ENCODE results near the gene PLPPR1.
A peak's percentile ranks its signal among the peaks of the same experiment; 100 is the strongest.
"Not testable (repeated sequence)": the region's sequence is repeated elsewhere in the genome, so short reads cannot be mapped to it uniquely, and the experiment has no call there.

PLPPR1 gene

DNA sequence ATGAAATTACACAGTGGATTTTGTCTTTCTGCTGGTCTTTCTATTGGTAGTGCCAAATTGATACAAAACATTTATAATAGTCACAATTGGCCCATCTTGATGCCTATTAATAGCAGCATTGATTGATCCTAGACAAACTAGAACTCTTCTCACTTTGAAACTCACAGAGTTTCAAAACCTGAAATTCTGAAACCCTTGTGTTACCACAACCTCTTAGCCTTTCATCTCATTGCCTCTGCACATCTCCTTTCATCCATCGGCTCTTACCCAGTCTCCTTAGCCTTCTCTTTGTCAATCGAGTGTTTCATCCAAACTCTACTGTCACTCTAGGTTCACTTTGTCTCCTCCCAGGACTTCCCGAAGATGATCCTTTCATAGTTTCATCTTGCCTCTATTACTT lies 22.1 kb downstream of the PLPPR1 start:
- DNase-seq, result no peak

- no peak for DNase-seq
These were observed 26.1 kb downstream of the PLPPR1 start for GRCh38 chr9:101054657-101055056.

DNA sequence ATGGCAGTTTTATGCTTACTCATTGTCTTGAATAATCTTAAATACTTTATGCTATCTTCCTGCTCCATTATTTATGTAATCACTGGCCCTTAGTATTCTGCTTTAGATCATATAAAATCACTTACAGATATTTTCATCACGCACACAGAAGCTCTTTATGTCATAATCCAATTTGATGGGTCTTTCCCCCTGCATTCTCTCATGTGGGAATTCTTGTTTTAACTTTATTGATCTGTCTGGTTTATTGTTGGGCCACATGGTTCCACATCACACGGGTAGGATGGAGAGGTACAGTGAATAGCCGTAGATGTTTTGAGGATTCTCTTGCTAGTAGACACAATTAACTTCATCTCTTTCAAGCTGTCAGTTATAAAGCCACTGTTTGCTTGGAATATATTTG lies 27.0 kb downstream of the PLPPR1 start:
- no peak for DNase-seq

- no peak for DNase-seq
These were observed 34.2 kb downstream of the PLPPR1 start for GRCh38 chr9:101062686-101063085.

GRCh38 chr9:101063192-101063591 lies 34.7 kb downstream of the PLPPR1 start:
- no peak for DNase-seq

GRCh38 chr9:101064206-101064605 lies 35.7 kb downstream of the PLPPR1 start:
- DNase-seq, result no peak

DNA sequence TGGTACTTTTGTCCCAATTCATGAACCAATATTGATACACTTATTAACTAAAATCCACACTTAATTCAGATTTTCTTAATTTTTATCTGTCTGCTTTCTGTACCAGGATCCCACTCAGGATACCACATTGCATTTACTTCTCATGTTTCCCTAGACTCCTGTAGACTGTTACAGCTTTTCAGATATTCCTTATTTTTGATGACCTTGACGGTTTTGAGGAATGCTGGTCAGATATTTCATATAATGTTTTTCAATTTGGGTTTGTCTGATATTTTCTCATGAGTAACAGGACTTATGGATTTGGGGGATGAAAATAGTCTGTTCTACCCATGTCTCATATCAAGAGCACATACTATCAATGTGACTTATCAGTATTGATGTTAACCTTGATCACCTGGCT lies 37.4 kb downstream of the PLPPR1 start:
- DNase-seq, result no peak

DNA sequence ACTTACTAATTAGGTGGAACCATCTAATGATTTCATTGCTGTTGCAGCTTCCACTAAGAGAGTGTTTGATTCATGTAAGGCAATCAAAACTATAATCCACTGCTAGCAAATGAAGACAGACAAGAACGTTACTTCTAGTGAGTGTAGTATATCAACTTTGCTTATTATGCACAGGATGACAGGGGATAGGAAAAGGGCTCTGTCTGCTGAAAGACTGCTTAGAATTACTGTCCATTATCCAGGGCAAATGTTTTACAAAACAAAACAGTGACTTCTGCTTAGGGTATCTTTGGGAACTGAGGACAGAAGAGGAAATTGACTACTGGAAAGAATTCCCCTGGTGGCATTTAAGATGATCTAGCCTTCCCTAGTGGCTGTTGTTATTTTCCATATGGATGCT lies 40.2 kb downstream of the PLPPR1 start:
- DNase-seq, result no peak

- DNase-seq, result no peak
These were observed 43.7 kb downstream of the PLPPR1 start for GRCh38 chr9:101072259-101072658.

GRCh38 chr9:101073122-101073521 lies 44.6 kb downstream of the PLPPR1 start:
- no peak for DNase-seq

GRCh38 chr9:101081641-101082040 lies 53.1 kb downstream of the PLPPR1 start:
- no peak for DNase-seq

- no peak for DNase-seq
These were observed 55.1 kb downstream of the PLPPR1 start for GRCh38 chr9:101083448-101084202.

- DNase-seq, result no peak
These were observed 58.9 kb downstream of the PLPPR1 start for GRCh38 chr9:101087426-101087825.

DNA sequence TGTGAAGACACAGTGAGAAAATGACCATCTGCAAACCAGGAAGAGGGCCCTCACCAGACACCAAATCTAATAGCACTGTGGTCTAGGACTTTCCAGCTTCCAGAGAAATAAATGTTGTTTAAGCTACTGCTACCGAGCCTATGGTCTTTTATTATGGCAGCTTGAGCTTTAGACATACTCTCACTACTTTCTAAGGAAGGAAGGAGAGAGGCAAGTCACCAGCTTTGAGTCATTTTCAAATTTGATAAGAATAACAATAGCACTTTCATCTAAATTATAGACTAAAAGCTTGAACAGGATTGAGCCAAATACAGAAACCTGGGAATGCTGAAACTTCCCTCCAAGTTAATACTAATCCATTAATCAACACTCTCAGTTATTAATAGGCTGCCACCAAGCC lies 64.4 kb downstream of the PLPPR1 start:
- no peak for DNase-seq

- DNase-seq, result no peak
These were observed 65.1 kb downstream of the PLPPR1 start for GRCh38 chr9:101093620-101094019.

DNA sequence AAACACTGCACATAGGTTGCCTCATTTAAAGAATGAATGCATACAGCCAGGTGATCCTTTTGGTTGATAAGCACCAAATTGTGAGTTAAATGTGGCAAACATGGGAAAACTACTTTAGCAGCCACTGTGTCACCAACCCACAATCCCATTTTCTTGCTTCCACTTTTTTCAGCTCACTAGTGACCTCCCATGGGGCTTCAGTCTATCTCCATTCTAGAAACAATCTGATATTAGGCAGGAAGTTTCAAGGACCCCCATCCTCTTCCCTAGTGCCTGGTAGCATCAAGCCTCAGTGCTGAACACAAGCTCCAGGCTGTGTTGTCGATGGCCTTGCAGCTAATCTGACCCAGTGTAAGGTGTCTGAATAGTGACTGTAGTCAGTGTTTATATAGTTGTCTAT lies 66.2 kb downstream of the PLPPR1 start:
- no peak for DNase-seq

- DNase-seq, result no peak
These were observed 68.7 kb downstream of the PLPPR1 start for GRCh38 chr9:101097210-101097609.

DNA sequence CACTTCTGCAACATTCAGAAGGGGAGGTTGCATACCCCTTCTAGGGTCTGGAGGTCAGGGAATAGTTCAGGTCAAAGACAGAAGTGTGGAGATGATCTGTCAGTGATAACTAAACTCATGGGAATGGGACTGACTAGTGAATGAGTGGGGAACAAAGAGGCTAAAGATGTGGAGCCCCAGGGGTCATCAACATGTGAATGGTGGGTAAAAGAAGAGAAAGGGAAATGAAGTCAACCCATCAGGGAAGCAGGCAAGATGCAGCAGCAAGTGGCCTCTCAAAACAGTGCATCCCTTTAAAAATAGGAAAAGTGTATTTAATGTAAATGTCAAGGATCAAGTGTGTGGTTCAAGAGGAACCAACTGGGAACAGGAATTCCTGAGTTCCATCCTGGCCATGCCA lies 69.9 kb downstream of the PLPPR1 start:
- no peak for DNase-seq

DNA sequence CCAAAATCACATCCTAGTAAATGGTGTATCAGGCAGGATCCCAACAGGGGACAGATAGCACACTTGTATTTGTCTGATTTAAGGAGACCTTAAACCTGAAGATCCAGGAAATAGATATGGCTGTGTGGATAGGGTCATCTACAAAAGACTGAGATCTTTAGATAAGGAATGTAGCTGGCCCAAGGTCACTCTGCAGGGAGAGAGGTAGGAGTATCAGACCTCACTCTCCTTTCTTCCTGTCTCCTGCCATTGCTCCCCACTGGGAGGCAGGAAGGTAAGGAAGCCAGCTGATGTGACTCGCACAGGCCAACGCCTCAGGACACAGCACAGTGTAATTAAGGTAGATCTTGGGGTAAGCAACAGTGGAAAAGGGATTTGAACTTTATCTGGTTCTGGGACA lies 85.8 kb downstream of the PLPPR1 start:
- no peak for DNase-seq

DNA sequence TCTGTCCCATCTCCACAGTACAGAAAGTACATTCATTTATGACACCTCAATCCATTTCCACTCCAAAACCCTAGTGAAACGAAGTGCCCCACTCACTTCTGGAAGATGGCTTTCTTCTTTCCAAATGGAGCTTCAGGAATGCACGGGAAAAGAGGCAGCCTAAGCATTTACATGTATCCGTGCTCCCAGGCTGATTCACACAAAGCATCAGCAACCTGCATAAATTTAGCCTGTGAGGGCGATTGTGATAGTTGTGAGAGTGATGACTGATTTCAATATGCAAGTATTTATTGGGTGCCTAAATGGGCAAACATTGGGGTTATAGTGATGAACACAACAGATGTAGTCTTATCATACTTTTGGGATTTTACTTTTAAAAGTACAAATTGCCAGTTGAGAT lies 86.6 kb downstream of the PLPPR1 start:
- no peak for DNase-seq

DNA sequence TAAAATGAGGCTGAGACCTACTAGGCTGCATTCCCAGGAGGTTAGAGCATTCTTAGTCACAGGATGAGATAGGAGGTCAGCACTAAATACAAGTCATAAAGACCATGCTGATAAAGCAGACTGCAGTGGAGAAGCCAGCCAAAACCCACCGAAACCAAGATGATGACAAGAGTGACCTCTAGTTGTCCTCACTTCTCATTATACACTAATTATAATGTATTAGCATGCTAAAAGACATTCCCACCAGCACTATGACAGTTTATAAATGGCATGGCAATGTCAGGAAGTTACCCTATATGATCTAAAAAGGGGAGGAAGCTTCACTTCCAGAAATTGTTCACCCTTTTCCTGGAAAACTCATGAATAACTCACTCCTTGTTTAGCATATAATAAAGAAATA lies 88.6 kb downstream of the PLPPR1 start:
- DNase-seq, result no peak

GRCh38 chr9:101119206-101119819 lies 90.8 kb downstream of the PLPPR1 start:
- peak; percentile 60 for DNase-seq

GRCh38 chr9:101121836-101122399 lies 93.4 kb downstream of the PLPPR1 start:
- DNase-seq, result no peak

DNA sequence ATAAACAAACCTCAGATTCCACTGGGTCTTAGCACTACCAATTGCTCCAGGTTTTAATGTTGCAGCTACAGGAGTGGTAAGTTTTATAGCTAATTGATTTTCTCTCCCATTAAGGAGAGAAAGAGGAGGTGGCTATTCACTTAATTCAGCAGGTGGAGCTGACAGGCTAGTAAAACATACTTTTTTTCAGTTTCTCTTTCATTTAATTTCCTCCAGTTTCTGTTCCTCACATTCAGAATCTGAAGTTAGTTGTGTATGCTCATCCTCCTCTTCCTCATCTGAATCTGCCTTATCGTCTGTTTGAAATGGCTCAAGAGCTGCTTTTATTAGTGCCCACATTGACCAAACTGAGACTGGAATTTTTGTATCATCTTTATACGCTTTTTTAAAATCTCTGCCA lies 98.0 kb downstream of the PLPPR1 start:
- no peak for DNase-seq

- not testable (repeated sequence) for DNase-seq
These were observed 98.8 kb downstream of the PLPPR1 start for GRCh38 chr9:101127369-101127768.
